NCI-H774 (cell line): ENCODE measurements around the gene CXCL1.
A peak's percentile ranks its signal among the peaks of the same experiment; 100 is the strongest.

Experiments
- DNase-seq: peaks from one replicate; lab custom pipeline; 2025; lab: John Stamatoyannopoulos, UW

CXCL1 gene

GRCh38 chr4:73851293-73851692 lies 17.9 kb upstream of the CXCL1 start:
- no peak for DNase-seq

DNA sequence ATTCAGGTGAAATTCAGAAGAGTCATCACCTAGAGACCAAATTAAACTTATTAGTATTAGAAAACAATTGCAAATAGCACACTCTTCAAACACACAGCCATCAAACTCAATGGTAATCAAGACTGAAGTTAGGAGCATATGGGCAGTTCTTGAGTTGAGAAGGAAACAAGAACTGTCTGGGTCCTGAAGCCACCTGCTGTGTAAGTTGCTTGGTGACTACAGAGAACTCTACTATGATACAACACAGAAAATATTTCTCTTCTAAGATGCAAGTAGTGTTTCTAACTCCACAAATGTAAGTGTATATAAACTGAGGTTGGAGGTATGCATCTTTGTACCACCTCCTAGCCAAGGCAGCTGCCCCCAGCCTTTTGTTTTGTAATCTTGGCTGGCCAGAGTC lies 16.4 kb upstream of the CXCL1 start:
- DNase-seq, result no peak

DNA sequence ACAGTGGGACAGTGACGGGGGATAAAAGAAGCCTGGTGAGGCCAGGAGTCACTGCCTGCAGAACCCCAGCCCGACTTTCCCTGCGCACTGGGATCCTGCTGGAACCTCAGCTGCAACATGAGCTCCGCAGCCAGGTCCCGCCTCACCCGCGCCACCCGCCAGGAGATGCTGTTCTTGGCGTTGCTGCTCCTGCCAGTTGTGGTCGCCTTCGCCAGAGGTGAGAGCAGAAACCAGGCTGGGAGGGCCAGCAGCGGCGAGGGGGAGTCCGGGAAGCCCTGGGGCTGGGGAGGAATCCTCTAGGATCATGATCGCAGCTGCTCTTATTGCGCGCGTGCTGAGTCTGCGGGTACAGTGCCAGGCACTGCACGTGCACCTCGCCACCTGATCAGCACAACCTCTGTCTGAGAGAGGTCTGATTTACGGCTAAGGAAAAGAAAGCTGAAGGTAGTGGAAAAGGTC lies 15.9 kb upstream of the CXCL1 start, which contains the start of gene PF4V1:
Gene PF4V1, plus strand, starts transcription at position 51 of the 459 bp plus-strand sequence. Its CDS starts 67 bp downstream, at position 118.
- DNase-seq, result no peak

- no peak for DNase-seq
These were observed 15.3 kb upstream of the CXCL1 start for GRCh38 chr4:73853718-73854473.

- no peak for DNase-seq
These were observed 13.8 kb upstream of the CXCL1 start for GRCh38 chr4:73855406-73855805.

- no peak for DNase-seq
These were observed 12.7 kb upstream of the CXCL1 start for GRCh38 chr4:73856518-73856917.

DNA sequence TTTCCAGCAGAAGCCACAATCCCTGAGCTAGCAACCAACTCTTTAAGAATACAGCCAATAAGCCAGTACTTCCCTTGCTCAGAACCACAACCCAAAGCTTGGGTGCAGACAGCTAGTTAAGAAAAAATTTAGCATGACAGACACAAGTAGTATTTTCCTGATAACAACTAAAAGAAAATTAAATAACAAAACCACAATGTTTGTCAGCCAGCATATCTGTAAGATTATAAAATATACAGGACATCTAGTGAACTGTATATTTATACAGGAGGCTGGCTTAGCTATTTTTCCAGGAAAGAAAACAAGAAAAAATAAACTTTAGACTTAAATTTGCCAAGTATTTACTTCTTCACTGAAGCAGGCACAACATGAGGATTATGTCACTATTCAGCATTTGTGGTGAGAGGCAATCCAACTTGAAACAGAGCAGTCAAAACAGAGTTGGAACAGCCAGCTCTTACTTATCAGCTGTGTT lies 9.5 kb upstream of the CXCL1 start:
- DNase-seq, result no peak

GRCh38 chr4:73860181-73860580 lies 9.0 kb upstream of the CXCL1 start:
- DNase-seq, result no peak

DNA sequence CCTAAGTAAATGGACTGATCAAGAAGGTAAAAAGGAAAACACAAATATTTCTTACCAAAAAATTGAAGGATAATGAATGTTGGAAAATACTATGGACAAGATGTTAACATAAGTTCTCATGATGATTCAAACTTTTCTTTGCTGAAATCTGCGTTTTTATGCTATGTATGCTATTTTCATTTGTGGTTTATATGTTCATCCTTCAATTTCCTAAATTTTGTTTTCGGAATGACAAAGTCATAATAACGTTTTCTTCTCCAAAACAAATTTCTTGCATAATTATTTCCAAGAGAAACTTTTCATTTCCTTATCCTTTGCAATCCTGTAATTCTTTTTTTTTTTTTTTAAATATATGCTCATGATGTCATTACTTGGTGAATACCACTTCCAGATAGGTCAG lies 8.3 kb upstream of the CXCL1 start:
- no peak for DNase-seq

DNA sequence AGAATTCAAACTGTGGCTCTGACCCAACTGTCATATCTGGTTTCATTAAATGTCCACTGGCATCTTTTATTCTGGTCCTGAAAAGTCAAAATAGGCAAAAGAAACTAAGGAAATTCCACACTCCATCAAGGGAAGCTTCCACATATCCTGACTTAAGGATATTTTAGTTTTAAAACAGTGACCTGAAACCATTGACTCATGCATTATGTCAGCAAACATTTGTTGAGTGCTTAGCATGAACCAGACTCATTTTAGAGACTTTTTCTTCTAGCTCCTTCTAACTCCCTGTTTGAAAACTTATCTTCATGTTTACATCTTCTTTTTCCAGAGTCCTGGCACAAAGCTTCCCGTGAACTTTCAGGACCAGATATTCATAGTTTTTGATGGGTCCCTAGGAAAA lies 6.9 kb upstream of the CXCL1 start:
- no peak for DNase-seq

- DNase-seq, result peak; percentile 9
These were observed 4.8 kb upstream of the CXCL1 start for GRCh38 chr4:73864365-73864764.

- no peak for DNase-seq
These were observed 4.2 kb upstream of the CXCL1 start for GRCh38 chr4:73864961-73865360.

GRCh38 chr4:73865431-73866096 lies 3.6 kb upstream of the CXCL1 start:
- no peak for DNase-seq

DNA sequence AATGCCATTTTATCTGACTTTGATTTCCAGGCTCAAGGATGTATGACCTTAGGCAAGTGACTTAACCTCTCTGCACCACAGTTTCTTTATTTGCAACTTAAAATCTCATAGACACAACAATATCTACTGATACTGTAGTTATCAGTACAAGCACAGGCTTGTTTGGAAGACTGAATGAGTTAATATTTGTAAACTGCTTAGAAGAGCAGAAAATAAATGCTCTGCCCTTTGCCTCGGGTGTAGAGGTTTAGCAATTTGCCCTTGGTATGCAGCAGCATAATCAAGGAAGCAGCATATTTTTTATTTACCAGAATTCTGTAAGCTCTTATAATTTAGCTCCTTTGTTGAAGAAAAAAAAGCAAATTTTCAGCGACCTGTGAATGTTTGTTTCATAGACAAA lies 2.9 kb upstream of the CXCL1 start:
- no peak for DNase-seq

DNA sequence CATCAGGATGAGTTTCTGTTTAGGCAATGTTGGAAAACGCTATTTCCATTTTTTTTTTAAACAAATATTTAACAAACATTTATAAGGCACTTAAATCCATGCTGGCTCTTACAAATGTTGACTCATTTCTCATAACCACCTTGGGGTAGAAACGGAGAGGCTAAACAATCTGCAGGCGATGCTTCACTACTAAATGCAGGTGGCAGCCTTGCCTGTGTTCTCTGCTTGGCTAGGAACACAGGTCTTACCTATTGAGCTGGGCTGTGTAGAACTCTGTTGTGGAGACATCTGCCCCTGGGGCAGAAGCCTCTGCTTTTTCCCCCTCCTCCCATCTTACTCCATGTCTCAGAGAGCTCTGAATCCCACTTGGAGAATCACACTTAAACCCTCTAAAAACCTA lies 1.4 kb upstream of the CXCL1 start:
- no peak for DNase-seq

GRCh38 chr4:73868206-73869129 lies 725 bp upstream of the CXCL1 start:
- DNase-seq, result no peak

GRCh38 chr4:73870260-73870659 lies 1.1 kb downstream of the CXCL1 start:
- no peak for DNase-seq

DNA sequence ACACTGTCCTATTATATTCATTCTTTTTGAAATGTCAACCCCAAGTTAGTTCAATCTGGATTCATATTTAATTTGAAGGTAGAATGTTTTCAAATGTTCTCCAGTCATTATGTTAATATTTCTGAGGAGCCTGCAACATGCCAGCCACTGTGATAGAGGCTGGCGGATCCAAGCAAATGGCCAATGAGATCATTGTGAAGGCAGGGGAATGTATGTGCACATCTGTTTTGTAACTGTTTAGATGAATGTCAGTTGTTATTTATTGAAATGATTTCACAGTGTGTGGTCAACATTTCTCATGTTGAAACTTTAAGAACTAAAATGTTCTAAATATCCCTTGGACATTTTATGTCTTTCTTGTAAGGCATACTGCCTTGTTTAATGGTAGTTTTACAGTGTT lies 1.6 kb downstream of the CXCL1 start:
- no peak for DNase-seq

- no peak for DNase-seq
These were observed 2.5 kb downstream of the CXCL1 start for GRCh38 chr4:73871511-73872310.

DNA sequence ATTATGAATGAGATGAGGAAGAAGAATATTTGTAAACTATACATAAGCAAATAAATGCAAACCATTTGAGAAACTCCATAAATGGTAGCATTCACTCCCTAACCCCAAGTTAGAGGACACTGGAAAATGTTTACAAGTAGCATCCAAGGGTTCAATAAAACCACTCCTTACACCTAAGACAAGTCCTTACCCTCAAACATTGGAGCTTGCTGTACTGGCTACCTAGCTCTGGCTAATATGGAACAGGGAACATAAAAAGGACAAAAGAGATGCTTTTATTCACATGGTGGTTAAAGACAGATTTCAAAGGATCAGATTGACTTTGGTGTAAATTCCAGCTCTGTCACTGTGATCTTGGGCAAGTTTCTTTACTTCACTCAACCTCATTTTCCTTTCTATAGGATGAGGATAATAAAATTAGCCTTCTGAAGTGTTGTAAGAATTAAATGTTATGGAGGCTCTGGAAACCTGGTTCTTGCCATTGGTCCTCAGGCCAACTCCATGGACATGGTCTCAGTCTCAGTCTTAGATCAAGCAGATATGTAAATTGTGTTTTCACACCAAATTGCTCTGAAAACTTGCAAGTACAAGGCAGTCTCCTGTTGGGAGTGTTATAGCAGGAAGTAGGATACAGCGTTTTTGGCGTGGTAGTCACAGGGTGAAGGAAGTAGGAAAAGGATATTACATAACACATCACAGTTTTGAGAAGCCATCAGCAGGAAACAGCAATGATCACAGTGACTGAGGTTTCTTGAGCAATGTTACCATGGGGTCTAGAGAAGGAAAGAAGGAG lies 3.3 kb downstream of the CXCL1 start:
- DNase-seq, result no peak

DNA sequence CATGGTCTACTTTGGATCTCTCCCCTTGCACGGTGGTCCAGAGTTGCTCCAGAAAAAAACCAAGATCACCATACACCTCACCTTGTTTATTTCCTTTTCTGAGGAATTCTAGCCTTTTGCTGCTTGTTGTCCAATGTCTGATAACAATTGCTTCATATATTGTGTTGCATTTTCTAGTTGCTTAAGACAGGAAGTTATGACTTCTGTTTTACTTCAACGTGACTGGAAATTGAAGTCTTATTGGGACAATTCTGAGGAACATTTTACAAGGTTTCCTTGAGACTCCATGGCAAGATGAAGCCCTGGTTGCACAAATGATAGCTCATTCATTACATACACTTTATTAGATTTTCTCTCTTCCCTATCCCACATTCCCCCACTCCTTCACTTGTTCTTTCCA lies 5.2 kb downstream of the CXCL1 start:
- DNase-seq, result no peak
